Lung (tissue), 12 donors: ENCODE data around the gene MYO18B. TPM values are rescaled to one million over a fixed set of nuclear protein-coding genes. Genes with fewer than 3 reads are reported as not detected.

Experiments used
- ATAC-seq: fragments of 200-7000 bp; cut with Tn5 transposase; one replicate; pipeline ENCODE4 v1.9.1; 2020; ENCODE audit warnings: moderate number of reproducible peaks; ENCODE audit not compliant: insufficient read depth, low FRiP score
- DNase-seq, 3 donors: peaks; one replicate each; pipeline ENCODE4 v3.0.0-alpha.2; 2013 to 2017
- H3K27ac ChIP-seq, 2 donors: one replicate each; pipeline ENCODE4 v1.5.1; 2013; ENCODE audit warnings: mild to moderate bottlenecking in 2 of 2, moderate library complexity in 2 of 2, control low read depth in 1 of 2, inconsistent platforms in 1 of 2, low read depth in 1 of 2, low read length in 1 of 2
- H3K27me3 ChIP-seq, 3 donors: one replicate each; pipeline ENCODE4 v1.5.1; 2013; ENCODE audit warnings: low read length in 2 of 3; ENCODE audit not compliant: control insufficient read depth in 3 of 3, insufficient read depth in 3 of 3
- H3K36me3 ChIP-seq, 4 donors: one replicate each; pipeline ENCODE4 v1.5.1; 2013; ENCODE audit warnings: low read length in 4 of 4, mild to moderate bottlenecking in 1 of 4, moderate library complexity in 1 of 4; ENCODE audit not compliant: control insufficient read depth in 4 of 4, insufficient read depth in 4 of 4
- H3K4me1 ChIP-seq, 5 donors: one replicate each; pipeline ENCODE4 v1.5.1; 2013; ENCODE audit warnings: low read length in 5 of 5, mild to moderate bottlenecking in 2 of 5, moderate library complexity in 1 of 5; ENCODE audit not compliant: control insufficient read depth in 5 of 5, insufficient read depth in 5 of 5
- H3K4me3 ChIP-seq: one replicate; pipeline ENCODE4 v1.5.1; 2013; ENCODE audit warnings: mild to moderate bottlenecking, control low read depth, moderate library complexity
- H3K9ac ChIP-seq, 2 donors: one replicate each; pipeline ENCODE4 v1.5.1; 2013; ENCODE audit warnings: low read length in 2 of 2, control low read depth in 1 of 2; ENCODE audit not compliant: insufficient read depth in 1 of 2
- H3K9me3 ChIP-seq, 4 donors: one replicate each; pipeline ENCODE4 v1.5.1; 2013; ENCODE audit warnings: low read length in 3 of 4, mild to moderate bottlenecking in 1 of 4, moderate library complexity in 1 of 4; ENCODE audit not compliant: control insufficient read depth in 4 of 4, insufficient read depth in 3 of 4
- CTCF ChIP-seq: IDR thresholded peaks from 2 replicates; pipeline ENCODE4 v1.5.1; 2012; ENCODE audit warnings: mild to moderate bottlenecking; ENCODE audit errors: control extremely low read depth, extremely low read depth
- WGBS, 2 donors: extraction: QIAGEN DNeasy Blood & Tissue Kit; methylation state at CpG; one replicate each; pipeline ENCODE4 v1.1.7; 2013; 5-methylcytosine and 5-hydroxymethylcytosine counted together
- polyA plus RNA-seq, 2 donors: library from polyadenylated mRNA; stranded (reverse); fragments of 200-250 nt; gene quantifications; one replicate each; pipeline ENCODE4 v1.2.1, GENCODE V29; 2013
- total RNA-seq, 2 donors: library from RNA; depleted of rRNA in 1 of 2; stranded (reverse); fragments of >200 nt in 1 of 2; gene quantifications; one replicate each; pipeline ENCODE4 v1.2.1, GENCODE V29; 2014 to 2021
- donor health status: control.
- donor health status: control.
- donor health status: Bipolar disorder and iron deficiency.
- donor health status: healthy.
- donor health status: DM: yes; HTN: yes; CAD: no.

The MYO18B gene
- total and polyA plus RNA-seq, 4 donors, result 0.02 to 0.71 (median 0.07) TPM

GRCh38 chr22:25749420-25750169 lies 7.6 kb downstream of the MYO18B start:
- 70 to 74% methylated on average over 10 of the region's 10 CpGs for WGBS, 2 donors
- Histone ChIP-seq H3K27ac (peak overlapping the region in 1 of 2 donors; percentile 93), H3K9ac (no peak overlapping the region), H3K36me3 (no peaks in the 10 kb centered on the region), H3K27me3 (no peaks in the 10 kb centered on the region), H3K4me1 (peaks cover 0 to 2% (median 0%) of the 10 kb centered on the region in 5 donors), H3K9me3 (peaks cover 0 to 2% (median 0%) of the 10 kb centered on the region in 4 donors), H3K4me3 (no peak overlapping the region)
- TF ChIP-seq CTCF, result no peak
- no peak for ATAC-seq
- no peak for DNase-seq

- peaks cover 0 to 2% (median 0%) of the 10 kb centered on the region in 4 donors for H3K9me3 ChIP-seq
- H3K27me3 ChIP-seq, result no peaks in the 10 kb centered on the region
- ATAC-seq (no peak), DNase-seq (no peak)
- H3K4me3 ChIP-seq, result no peak overlapping the region
- no peak overlapping the region for H3K9ac ChIP-seq
- H3K36me3 ChIP-seq, result no peaks in the 10 kb centered on the region
- H3K27ac ChIP-seq, result peak overlapping the region in 1 of 2 donors; percentile 93
- peaks cover 0 to 3% (median 0%) of the 10 kb centered on the region in 5 donors for H3K4me1 ChIP-seq
- TF ChIP-seq CTCF, result no peak
- whole genome bisulfite sequencing, 2 donors, result 34 to 48% methylated on average over 6 of the region's 6 CpGs
Measured at GRCh38 chr22:25750569-25751173, 8.7 kb downstream of the MYO18B start.

- Histone ChIP-seq H3K4me1 (peaks cover 0 to 3% (median 0%) of the 10 kb centered on the region in 5 donors), H3K9ac (no peak overlapping the region), H3K27ac (peak overlapping the region in 1 of 2 donors; percentile 93), H3K4me3 (no peak overlapping the region), H3K36me3 (no peaks in the 10 kb centered on the region), H3K9me3 (peaks cover 0 to 2% (median 0%) of the 10 kb centered on the region in 4 donors), H3K27me3 (no peaks in the 10 kb centered on the region)
- ATAC-seq (no peak), DNase-seq (no peak)
- WGBS, 2 donors, result 55 to 78% methylated on average over 4 of the region's 4 CpGs
- no peak for TF ChIP-seq CTCF
Measured at GRCh38 chr22:25751174-25751581, 9.2 kb downstream of the MYO18B start.
